ENCODE data around the gene DAZAP1.

- TF ChIP-seq CTCF (IDR thresholded peaks at IDR 0.05) (no peak), POLR2A (IDR thresholded peaks at IDR 0.05) (no peak)
These were observed 28.1 kb upstream of the DAZAP1 start for GRCh38 chr19:1379126-1379905.

Data from ovary (tissue), 3 donors.